Neural crest cell (in vitro differentiated cells): Measurements from ENCODE around the gene ADRA2C. TPM values are rescaled to one million over a fixed set of nuclear protein-coding genes. Genes with fewer than 3 reads are reported as not detected.

Experiments used
- DNase-seq: peaks from one replicate; pipeline ENCODE4 v3.0.0; 2021; ENCODE audit warnings: low read depth, mixed read lengths, low spot score
- H3K27ac Mint-ChIP-seq: one replicate; pipeline ENCODE4 v1.8.0; 2021; ENCODE audit warnings: mild to moderate bottlenecking, mixed read lengths; ENCODE audit not compliant: unreplicated experiment
- H3K27me3 Mint-ChIP-seq: 2 replicates; pipeline ENCODE4 v1.8.0; 2021; ENCODE audit warnings: low read depth, mild to moderate bottlenecking, mixed read lengths
- H3K36me3 Mint-ChIP-seq: 2 replicates; pipeline ENCODE4 v1.8.0; 2021; ENCODE audit warnings: low read depth, mild to moderate bottlenecking, mixed read lengths
- H3K4me1 Mint-ChIP-seq: 2 replicates; pipeline ENCODE4 v1.8.0; 2021; ENCODE audit warnings: mixed read lengths
- H3K4me3 Mint-ChIP-seq: one replicate; pipeline ENCODE4 v1.8.0; 2021; ENCODE audit warnings: mild to moderate bottlenecking, mixed read lengths
- H3K9me3 Mint-ChIP-seq: 2 replicates; pipeline ENCODE4 v1.8.0; 2021; ENCODE audit warnings: mixed read lengths
- CTCF ChIP-seq: fragments of 200-600 bp; sonication (generic); conservative IDR thresholded peaks from 2 replicates; pipeline ENCODE4 v1.5.0; 2021; ENCODE audit warnings: antibody characterized with exemption, mild to moderate bottlenecking
- total RNA-seq: library from RNA; stranded (reverse); gene quantifications from 2 replicates; pipeline ENCODE4 v1.2.1, GENCODE V29; 2021

Gene ADRA2C
- total RNA-seq, 1 donor from 2014 or later: 6.1 TPM

DNA sequence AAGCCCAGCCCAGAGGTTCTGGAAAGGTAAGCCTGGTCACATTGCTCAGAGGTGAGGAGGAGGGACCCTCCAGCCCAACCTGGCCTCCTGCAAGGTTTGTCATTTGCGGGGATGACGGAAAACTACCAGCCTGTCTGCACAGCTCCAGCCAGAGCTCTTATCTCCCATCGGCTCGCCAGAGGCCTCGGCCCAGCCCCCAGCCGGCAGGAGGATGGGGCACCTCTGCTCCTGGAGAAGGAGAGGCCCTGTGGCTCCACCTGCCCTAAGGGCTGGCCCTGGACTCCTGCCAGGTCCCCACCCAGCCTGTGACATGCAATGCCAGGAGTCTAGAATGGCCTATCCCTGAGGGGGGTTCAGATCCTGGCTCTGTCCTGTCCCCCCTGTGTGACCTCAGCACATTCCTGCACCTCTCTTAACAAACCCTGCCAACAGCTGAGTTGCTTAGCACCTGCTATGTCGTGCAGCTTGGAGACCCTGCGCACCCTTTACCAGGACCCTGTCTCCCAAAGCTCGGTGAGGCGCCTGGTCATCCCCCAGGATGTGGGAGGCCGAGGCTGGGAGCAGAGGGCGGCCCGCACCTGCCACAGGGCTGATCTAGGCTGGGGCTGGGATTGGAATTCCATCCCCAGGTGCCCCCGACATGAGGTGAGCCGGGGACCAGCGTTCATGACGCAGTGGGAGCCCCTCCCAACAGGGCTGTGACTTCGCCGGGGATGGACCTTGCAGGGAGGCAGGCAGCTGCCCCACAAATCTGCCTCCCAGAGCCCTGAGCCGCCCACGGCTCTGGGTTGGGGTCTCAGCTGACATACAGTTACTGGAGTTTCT is 14.4 kb downstream of the ADRA2C start:
- Mint-ChIP-seq H3K4me1 (peaks cover 3% of the 10 kb centered on the region), H3K27me3 (peaks cover 4% of the 10 kb centered on the region), H3K36me3 (no peaks in the 10 kb centered on the region), H3K4me3 (no peak overlapping the region), H3K27ac (no peak overlapping the region), H3K9me3 (no peaks in the 10 kb centered on the region)
- DNase-seq: no peak
- TF ChIP-seq CTCF: no peak

DNA sequence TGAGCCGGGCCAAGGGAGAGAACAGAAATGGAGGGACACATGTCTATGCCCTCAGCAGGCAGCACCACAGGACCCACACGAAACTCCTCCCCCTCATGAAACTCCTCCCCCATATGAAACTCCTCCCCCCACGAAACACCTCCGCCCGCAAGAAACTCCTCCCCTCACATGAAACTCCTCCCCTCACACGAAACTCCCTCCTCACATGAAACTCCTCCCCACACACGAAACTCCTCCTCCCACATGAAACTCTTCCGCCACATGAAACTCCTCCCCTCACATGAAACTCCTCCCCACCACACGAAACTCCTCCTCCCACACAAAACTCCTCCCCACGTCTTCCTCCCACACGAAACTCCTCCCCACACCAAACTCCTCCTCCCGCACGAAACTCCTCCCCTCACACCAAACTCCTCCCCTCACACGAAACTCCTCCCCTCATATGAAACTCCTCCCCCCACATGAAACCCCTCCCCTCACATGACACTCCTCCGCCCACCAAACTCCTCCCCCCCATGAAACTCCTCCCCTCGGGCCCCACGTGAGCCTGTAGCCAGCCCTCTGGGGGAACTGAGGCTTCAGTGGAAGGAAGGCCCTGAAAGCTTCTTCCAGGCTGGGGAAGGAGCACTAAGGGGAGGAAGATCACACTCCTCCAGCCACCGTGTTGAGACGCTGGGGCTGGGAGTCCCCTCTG is 15.2 kb downstream of the ADRA2C start:
- H3K27ac Mint-ChIP-seq: no peak overlapping the region
- no peak for DNase-seq
- no peak overlapping the region for H3K4me3 Mint-ChIP-seq
- peaks cover 4% of the 10 kb centered on the region for H3K27me3 Mint-ChIP-seq
- no peaks in the 10 kb centered on the region for H3K9me3 Mint-ChIP-seq
- peaks cover 3% of the 10 kb centered on the region for H3K4me1 Mint-ChIP-seq
- TF ChIP-seq CTCF: no peak
- no peaks in the 10 kb centered on the region for H3K36me3 Mint-ChIP-seq

DNA sequence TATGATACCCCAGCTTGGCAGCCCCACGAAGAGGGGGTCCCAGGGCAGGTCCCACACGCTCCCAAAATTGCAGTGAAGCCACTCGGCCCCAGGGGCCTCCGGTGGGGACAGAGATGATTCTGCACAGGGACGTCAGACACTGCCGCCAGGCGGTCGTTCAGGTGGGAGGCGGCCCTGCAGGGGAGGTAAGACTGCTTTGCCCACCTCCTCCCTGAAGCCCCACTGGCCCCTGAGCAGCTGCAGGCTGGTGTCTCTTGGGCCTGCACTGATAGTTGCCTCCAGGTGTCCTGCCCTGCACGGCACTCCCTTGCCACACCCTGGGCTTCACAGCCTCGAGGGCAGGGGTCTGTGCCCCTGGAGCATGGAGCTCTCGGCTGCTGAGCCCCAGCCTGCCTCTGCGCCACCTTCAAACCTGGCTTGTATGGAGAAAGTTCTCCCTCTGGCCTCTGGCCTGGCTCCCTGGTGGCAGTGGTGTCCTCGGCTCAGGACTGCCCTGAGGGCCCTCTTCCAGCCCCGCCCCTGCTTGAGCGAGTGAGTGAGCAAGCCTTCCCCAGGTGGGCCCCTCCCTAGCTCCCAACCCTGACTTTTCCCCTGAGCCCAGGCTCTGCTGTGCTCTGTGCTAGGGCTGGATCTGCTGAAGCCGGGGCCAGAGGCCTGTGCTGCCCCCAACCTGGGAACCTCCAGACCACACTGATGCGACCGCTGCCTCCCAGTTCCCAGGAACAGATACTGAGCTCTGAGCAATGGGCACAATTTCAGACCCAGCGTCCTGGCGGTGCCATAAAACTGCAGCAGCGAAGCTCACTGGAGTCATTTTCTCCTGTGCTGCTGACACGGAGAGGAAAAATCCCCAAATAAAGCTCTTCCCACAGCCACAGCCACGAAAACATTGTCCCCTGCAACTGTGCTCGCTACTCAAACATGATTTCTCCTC is 16.1 kb downstream of the ADRA2C start:
- Mint-ChIP-seq H3K9me3 (no peaks in the 10 kb centered on the region), H3K4me1 (peaks cover 7% of the 10 kb centered on the region), H3K36me3 (no peaks in the 10 kb centered on the region), H3K27ac (no peak overlapping the region), H3K27me3 (peaks cover 4% of the 10 kb centered on the region), H3K4me3 (no peak overlapping the region)
- no peak for TF ChIP-seq CTCF
- DNase-seq: no peak

- peak; percentile 57 for TF ChIP-seq CTCF
- Mint-ChIP-seq H3K9me3 (no peaks in the 10 kb centered on the region), H3K4me3 (no peak overlapping the region), H3K4me1 (peaks cover 11% of the 10 kb centered on the region), H3K27me3 (peaks cover 4% of the 10 kb centered on the region), H3K27ac (no peak overlapping the region), H3K36me3 (no peaks in the 10 kb centered on the region)
- DNase-seq: peak; percentile 41
Measured at GRCh38 chr4:3783693-3784306, 17.6 kb downstream of the ADRA2C start.
